ENCODE measurements around the gene SF3A2.

The SF3A2 gene

GRCh38 chr19:2242816-2243215 lies 6.2 kb downstream of the SF3A2 start:
- H3K23ac ChIP-seq (ENCODE audit: low read length) = no peak overlapping the region
- H2AK5ac ChIP-seq (ENCODE audit: low read length) = no peak overlapping the region
- no peak overlapping the region for H2BK15ac ChIP-seq (replicated peaks; ENCODE audit: low read depth)
- no peak overlapping the region for H3K4me3 ChIP-seq (ENCODE audit: low read length)
- no peak overlapping the region for H2BK120ac ChIP-seq (ENCODE audit: low read depth, low read length)
- H3K27ac ChIP-seq (ENCODE audit: low read depth, low read length) = no peak overlapping the region
- peaks cover 2% of the 10 kb centered on the region for H3K4me1 ChIP-seq (ENCODE audit: control insufficient read depth, low read depth, low read length)
- WGBS (ENCODE audit: extremely low coverage, insufficient coverage, low lambda C conversion rate) = no CpG with 5 or more reads among the region's 8 CpGs
- no peak overlapping the region for H4K5ac ChIP-seq (ENCODE audit: low read length)
- H2BK5ac ChIP-seq (ENCODE audit: low read length) = no peak overlapping the region
- H3K4me2 ChIP-seq (ENCODE audit: low read length) = no peak overlapping the region
- no peak overlapping the region for H3K18ac ChIP-seq (ENCODE audit: low read length)
- peaks cover 59% of the 10 kb centered on the region for H3K79me2 ChIP-seq (ENCODE audit: control insufficient read depth, insufficient read depth, low read length)
- H3K56ac ChIP-seq (ENCODE audit: low read length) = no peak overlapping the region
- peaks cover 16% of the 10 kb centered on the region for H3K36me3 ChIP-seq (ENCODE audit: control insufficient read depth, insufficient read depth, low read length)
- H4K8ac ChIP-seq (ENCODE audit: low read depth, low read length) = no peak overlapping the region
- H3K79me1 ChIP-seq (ENCODE audit: low read length) = peaks cover 14% of the 10 kb centered on the region
- no peak for DNase-seq
- H3K27me3 ChIP-seq (ENCODE audit: insufficient read depth, low read length, poor library complexity) = no peaks in the 10 kb centered on the region
- no peak overlapping the region for H3K4ac ChIP-seq (ENCODE audit: low read depth, low read length)
- no peak overlapping the region for H3K9ac ChIP-seq (ENCODE audit: low read length)

GRCh38 chr19:2243274-2244124 lies 6.9 kb downstream of the SF3A2 start:
- Histone ChIP-seq H3K4ac (ENCODE audit: low read depth, low read length) (no peak overlapping the region), H3K27ac (ENCODE audit: low read depth, low read length) (no peak overlapping the region), H2BK120ac (ENCODE audit: low read depth, low read length) (no peak overlapping the region), H3K27me3 (ENCODE audit: insufficient read depth, low read length, poor library complexity) (no peaks in the 10 kb centered on the region), H3K56ac (ENCODE audit: low read length) (no peak overlapping the region), H3K79me1 (ENCODE audit: low read length) (peaks cover 14% of the 10 kb centered on the region), H2BK15ac (replicated peaks; ENCODE audit: low read depth) (no peak overlapping the region), H4K5ac (ENCODE audit: low read length) (no peak overlapping the region), H3K18ac (ENCODE audit: low read length) (no peak overlapping the region), H3K79me2 (ENCODE audit: control insufficient read depth, insufficient read depth, low read length) (peaks cover 52% of the 10 kb centered on the region), H3K36me3 (ENCODE audit: control insufficient read depth, insufficient read depth, low read length) (peaks cover 16% of the 10 kb centered on the region), H2AK5ac (ENCODE audit: low read length) (no peak overlapping the region), H3K4me1 (ENCODE audit: control insufficient read depth, low read depth, low read length) (no peaks in the 10 kb centered on the region), H3K23ac (ENCODE audit: low read length) (no peak overlapping the region), H3K4me3 (ENCODE audit: low read length) (no peak overlapping the region), H3K9ac (ENCODE audit: low read length) (no peak overlapping the region), H2BK5ac (ENCODE audit: low read length) (no peak overlapping the region), H4K8ac (ENCODE audit: low read depth, low read length) (no peak overlapping the region), H3K4me2 (ENCODE audit: low read length) (no peak overlapping the region)
- DNase-seq = no peak
- no CpG with 5 or more reads among the region's 32 CpGs for WGBS (ENCODE audit: extremely low coverage, insufficient coverage, low lambda C conversion rate)

- Histone ChIP-seq H2BK5ac (ENCODE audit: low read length) (no peak overlapping the region), H3K56ac (ENCODE audit: low read length) (no peak overlapping the region), H3K4me2 (ENCODE audit: low read length) (no peak overlapping the region), H3K4me3 (ENCODE audit: low read length) (no peak overlapping the region), H3K27ac (ENCODE audit: low read depth, low read length) (no peak overlapping the region), H3K79me1 (ENCODE audit: low read length) (peaks cover 14% of the 10 kb centered on the region), H3K4me1 (ENCODE audit: control insufficient read depth, low read depth, low read length) (no peaks in the 10 kb centered on the region), H3K23ac (ENCODE audit: low read length) (no peak overlapping the region), H4K5ac (ENCODE audit: low read length) (no peak overlapping the region), H3K27me3 (ENCODE audit: insufficient read depth, low read length, poor library complexity) (no peaks in the 10 kb centered on the region), H3K4ac (ENCODE audit: low read depth, low read length) (no peak overlapping the region), H2BK120ac (ENCODE audit: low read depth, low read length) (no peak overlapping the region), H3K18ac (ENCODE audit: low read length) (no peak overlapping the region), H2BK15ac (replicated peaks; ENCODE audit: low read depth) (no peak overlapping the region), H3K36me3 (ENCODE audit: control insufficient read depth, insufficient read depth, low read length) (peaks cover 18% of the 10 kb centered on the region), H2AK5ac (ENCODE audit: low read length) (no peak overlapping the region), H3K9ac (ENCODE audit: low read length) (no peak overlapping the region), H3K79me2 (ENCODE audit: control insufficient read depth, insufficient read depth, low read length) (peaks cover 46% of the 10 kb centered on the region), H4K8ac (ENCODE audit: low read depth, low read length) (no peak overlapping the region)
- DNase-seq = no peak
- WGBS (ENCODE audit: extremely low coverage, insufficient coverage, low lambda C conversion rate) = no CpG with 5 or more reads among the region's 12 CpGs
Observed at GRCh38 chr19:2244125-2244411, 7.4 kb downstream of the SF3A2 start.

- H3K9ac ChIP-seq (ENCODE audit: low read length) = no peak overlapping the region
- H3K23ac ChIP-seq (ENCODE audit: low read length) = no peak overlapping the region
- H3K4ac ChIP-seq (ENCODE audit: low read depth, low read length) = no peak overlapping the region
- no peaks in the 10 kb centered on the region for H3K27me3 ChIP-seq (ENCODE audit: insufficient read depth, low read length, poor library complexity)
- no peak overlapping the region for H3K18ac ChIP-seq (ENCODE audit: low read length)
- H3K4me2 ChIP-seq (ENCODE audit: low read length) = no peak overlapping the region
- no peak overlapping the region for H2BK15ac ChIP-seq (replicated peaks; ENCODE audit: low read depth)
- peaks cover 42% of the 10 kb centered on the region for H3K79me2 ChIP-seq (ENCODE audit: control insufficient read depth, insufficient read depth, low read length)
- H4K8ac ChIP-seq (ENCODE audit: low read depth, low read length) = no peak overlapping the region
- H3K36me3 ChIP-seq (ENCODE audit: control insufficient read depth, insufficient read depth, low read length) = peaks cover 18% of the 10 kb centered on the region
- no peak overlapping the region for H4K5ac ChIP-seq (ENCODE audit: low read length)
- no peak overlapping the region for H3K4me3 ChIP-seq (ENCODE audit: low read length)
- H3K79me1 ChIP-seq (ENCODE audit: low read length) = peaks cover 14% of the 10 kb centered on the region
- no peak for DNase-seq
- no peak overlapping the region for H3K56ac ChIP-seq (ENCODE audit: low read length)
- H3K27ac ChIP-seq (ENCODE audit: low read depth, low read length) = no peak overlapping the region
- no peaks in the 10 kb centered on the region for H3K4me1 ChIP-seq (ENCODE audit: control insufficient read depth, low read depth, low read length)
- no peak overlapping the region for H2BK5ac ChIP-seq (ENCODE audit: low read length)
- H2BK120ac ChIP-seq (ENCODE audit: low read depth, low read length) = no peak overlapping the region
- no peak overlapping the region for H2AK5ac ChIP-seq (ENCODE audit: low read length)
- WGBS (ENCODE audit: extremely low coverage, insufficient coverage, low lambda C conversion rate) = no CpG with 5 or more reads among the region's 21 CpGs
Observed at GRCh38 chr19:2244486-2244885, 7.9 kb downstream of the SF3A2 start.

GRCh38 chr19:2245273-2245672 lies 8.6 kb downstream of the SF3A2 start:
- no CpG with 5 or more reads among the region's 15 CpGs for WGBS (ENCODE audit: extremely low coverage, insufficient coverage, low lambda C conversion rate)
- no peak overlapping the region for H2AK5ac ChIP-seq (ENCODE audit: low read length)

More at GRCh38 chr19:2245273-2245672, 8.6 kb downstream of the SF3A2 start:
- no peaks in the 10 kb centered on the region for H3K4me1 ChIP-seq (ENCODE audit: control insufficient read depth, low read depth, low read length)
- no peak overlapping the region for H4K5ac ChIP-seq (ENCODE audit: low read length)
- H3K79me2 ChIP-seq (ENCODE audit: control insufficient read depth, insufficient read depth, low read length) = peaks cover 34% of the 10 kb centered on the region
- H2BK120ac ChIP-seq (ENCODE audit: low read depth, low read length) = no peak overlapping the region
- H3K27me3 ChIP-seq (ENCODE audit: insufficient read depth, low read length, poor library complexity) = no peaks in the 10 kb centered on the region
- H3K9ac ChIP-seq (ENCODE audit: low read length) = no peak overlapping the region
- no peak for DNase-seq
- H3K23ac ChIP-seq (ENCODE audit: low read length) = no peak overlapping the region
- H3K36me3 ChIP-seq (ENCODE audit: control insufficient read depth, insufficient read depth, low read length) = peaks cover 18% of the 10 kb centered on the region
- H3K18ac ChIP-seq (ENCODE audit: low read length) = no peak overlapping the region
- no peak overlapping the region for H2BK5ac ChIP-seq (ENCODE audit: low read length)
- no peak overlapping the region for H3K4ac ChIP-seq (ENCODE audit: low read depth, low read length)
- no peak overlapping the region for H3K27ac ChIP-seq (ENCODE audit: low read depth, low read length)
- no peak overlapping the region for H2BK15ac ChIP-seq (replicated peaks; ENCODE audit: low read depth)
- no peak overlapping the region for H3K4me3 ChIP-seq (ENCODE audit: low read length)
- peaks cover 14% of the 10 kb centered on the region for H3K79me1 ChIP-seq (ENCODE audit: low read length)
- no peak overlapping the region for H4K8ac ChIP-seq (ENCODE audit: low read depth, low read length)
- no peak overlapping the region for H3K56ac ChIP-seq (ENCODE audit: low read length)
- no peak overlapping the region for H3K4me2 ChIP-seq (ENCODE audit: low read length)
